Fibroblast of the aortic adventitia (primary cell): Measurements from ENCODE around the gene PDIA5. TPM values are rescaled to one million over a fixed set of nuclear protein-coding genes. Genes with fewer than 3 reads are reported as not detected.

ENCODE experiments used
- DNase-seq: peaks from one replicate; pipeline ENCODE4 v3.0.0-alpha.2; 2010; ENCODE audit warnings: low read depth
- H3K4me3 ChIP-seq: 2 replicates; pipeline ENCODE4 v1.5.1; 2011; ENCODE audit warnings: low read depth, mild to moderate bottlenecking, control low read depth, low read length, moderate library complexity
- total RNA-seq: library from RNA; depleted of rRNA; stranded (reverse); fragments of >200 nt; gene quantifications from 2 replicates; pipeline ENCODE4 v1.2.3, GENCODE V29; 2012; ENCODE audit warnings: low replicate concordance
- TF ChIP-seq, protein P1 (sequence below): IDR thresholded peaks from 2 replicates; pipeline ENCODE4 v1.5.1; 2011; ENCODE audit warnings: mild to moderate bottlenecking, low read length, control low read depth, inconsistent platforms; ENCODE audit not compliant: insufficient read depth

Gene PDIA5
- total RNA-seq, 1 donor = 59.1 TPM

DNA sequence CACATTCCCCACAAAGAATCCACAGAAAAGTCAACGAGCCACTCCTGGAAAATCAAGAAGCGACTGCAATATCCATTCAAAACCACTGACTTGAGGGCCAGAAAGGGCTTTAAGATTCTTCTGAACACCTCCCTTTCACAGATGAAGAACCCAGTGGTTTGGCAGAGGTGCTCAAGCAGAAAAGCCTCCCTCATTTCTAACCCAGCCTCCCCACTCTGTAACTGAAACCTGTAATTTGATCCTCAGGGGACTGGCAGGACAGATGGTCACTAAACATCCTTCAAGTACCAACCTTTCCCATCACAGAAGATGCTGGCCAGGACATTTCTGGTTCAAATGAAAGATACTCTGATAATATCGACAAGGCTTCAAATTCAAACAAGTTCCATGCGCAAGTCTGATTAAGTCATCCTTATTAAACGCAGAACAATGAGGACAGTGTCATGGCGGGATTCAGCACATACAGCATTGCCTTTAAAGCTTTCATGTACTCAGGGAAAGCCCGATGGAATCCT is 44.8 kb upstream of the PDIA5 start:
- no peak overlapping the region for H3K4me3 ChIP-seq
- DNase-seq = no peak
- TF ChIP-seq, protein P1, sequence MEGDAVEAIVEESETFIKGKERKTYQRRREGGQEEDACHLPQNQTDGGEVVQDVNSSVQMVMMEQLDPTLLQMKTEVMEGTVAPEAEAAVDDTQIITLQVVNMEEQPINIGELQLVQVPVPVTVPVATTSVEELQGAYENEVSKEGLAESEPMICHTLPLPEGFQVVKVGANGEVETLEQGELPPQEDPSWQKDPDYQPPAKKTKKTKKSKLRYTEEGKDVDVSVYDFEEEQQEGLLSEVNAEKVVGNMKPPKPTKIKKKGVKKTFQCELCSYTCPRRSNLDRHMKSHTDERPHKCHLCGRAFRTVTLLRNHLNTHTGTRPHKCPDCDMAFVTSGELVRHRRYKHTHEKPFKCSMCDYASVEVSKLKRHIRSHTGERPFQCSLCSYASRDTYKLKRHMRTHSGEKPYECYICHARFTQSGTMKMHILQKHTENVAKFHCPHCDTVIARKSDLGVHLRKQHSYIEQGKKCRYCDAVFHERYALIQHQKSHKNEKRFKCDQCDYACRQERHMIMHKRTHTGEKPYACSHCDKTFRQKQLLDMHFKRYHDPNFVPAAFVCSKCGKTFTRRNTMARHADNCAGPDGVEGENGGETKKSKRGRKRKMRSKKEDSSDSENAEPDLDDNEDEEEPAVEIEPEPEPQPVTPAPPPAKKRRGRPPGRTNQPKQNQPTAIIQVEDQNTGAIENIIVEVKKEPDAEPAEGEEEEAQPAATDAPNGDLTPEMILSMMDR = no peak

- no peak overlapping the region for H3K4me3 ChIP-seq
- TF ChIP-seq, protein P1 = no peak
- DNase-seq = no peak
These were observed 42.8 kb upstream of the PDIA5 start for GRCh38 chr3:123024056-123024455.

- TF ChIP-seq, protein P1 = no peak
- no peak overlapping the region for H3K4me3 ChIP-seq
- no peak for DNase-seq
These were observed 40.9 kb upstream of the PDIA5 start for GRCh38 chr3:123025642-123026521.

DNA sequence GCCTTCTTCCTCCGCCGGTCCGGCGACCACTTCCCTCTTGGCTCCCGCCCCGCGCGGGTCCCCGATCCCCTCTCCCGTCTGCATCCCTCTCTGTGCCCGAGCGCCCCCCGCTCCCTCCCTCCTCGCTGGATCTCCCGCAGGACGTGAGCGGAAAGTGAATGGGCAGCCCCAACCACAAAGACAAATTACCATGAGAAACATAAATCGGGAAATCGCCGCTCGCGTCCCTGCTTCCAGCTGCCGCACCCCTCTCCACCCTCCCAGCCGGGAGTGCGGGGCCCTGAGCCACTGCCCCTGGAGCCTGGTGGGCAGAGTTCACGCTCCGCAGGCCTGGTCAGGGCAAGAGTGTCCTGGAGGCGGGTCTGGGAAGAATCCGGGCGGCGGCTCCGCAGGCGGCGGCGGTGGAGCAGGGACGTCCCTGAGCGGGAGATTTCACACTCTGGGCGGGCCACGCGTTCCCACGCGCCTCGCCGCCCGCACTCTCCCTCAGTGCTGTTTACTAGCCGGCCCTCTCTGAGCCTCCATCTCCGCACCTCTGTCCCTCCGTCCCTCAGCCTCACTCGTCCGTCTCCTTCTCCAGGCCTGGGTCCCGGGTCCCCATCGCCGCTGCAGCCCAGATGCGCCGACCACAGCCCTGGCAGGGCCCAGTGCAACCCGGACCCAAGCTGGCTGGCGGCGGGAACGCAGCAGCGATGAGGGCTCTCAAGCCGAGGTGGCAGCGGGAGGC is 40.1 kb upstream of the PDIA5 start:
- H3K4me3 ChIP-seq = peak overlapping the region; percentile 48
- TF ChIP-seq, protein P1 = no peak
- DNase-seq = no peak

GRCh38 chr3:123027292-123028232 is 39.3 kb upstream of the PDIA5 start, which contains the start of gene SEMA5B:
Gene SEMA5B (minus strand): TSS chr3:123027763. CDS start chr3:122961263, 66,500 bp downstream.
- DNase-seq = no peak
- H3K4me3 ChIP-seq = peak within 1 kb of the TSS; percentile 48
- TF ChIP-seq, protein P1 = peak; percentile 3
